Measurements from ENCODE around the gene PPP2R3B.
"Not testable (repeated sequence)": the region's sequence is repeated elsewhere in the genome, so short reads cannot be mapped to it uniquely, and the experiment has no call there.

PPP2R3B gene

GRCh38 chrX:386768-387575, at the start of gene PPP2R3B:
Gene PPP2R3B (minus strand): TSS chrX:386907. CDS start chrX:386691, 216 bp downstream.
- peak; percentile 98 to 99 for DNase-seq (ENCODE audit: low read depth in 2 of 2)

- DNase-seq (ENCODE audit: low read depth in 2 of 2): no peak
Observed at GRCh38 chrX:435536-436122, 48.9 kb upstream of the PPP2R3B start.

- no peak for DNase-seq (ENCODE audit: low read depth in 2 of 2)
Observed at GRCh38 chrX:434946-435345, 48.2 kb upstream of the PPP2R3B start.

- no peak for DNase-seq (ENCODE audit: low read depth in 2 of 2)
Observed at GRCh38 chrX:433771-434170, 47.1 kb upstream of the PPP2R3B start.

- not testable (repeated sequence) for DNase-seq (ENCODE audit: low read depth in 2 of 2)
Observed at GRCh38 chrX:432666-433065, 46.0 kb upstream of the PPP2R3B start.

GRCh38 chrX:431492-432111, 44.9 kb upstream of the PPP2R3B start:
- no peak for DNase-seq (ENCODE audit: low read depth in 2 of 2)

- no peak for DNase-seq (ENCODE audit: low read depth in 2 of 2)
Observed at GRCh38 chrX:431056-431455, 44.3 kb upstream of the PPP2R3B start.

- DNase-seq (ENCODE audit: low read depth in 2 of 2): no peak
Observed at GRCh38 chrX:429266-429825, 42.6 kb upstream of the PPP2R3B start.

- no peak for DNase-seq (ENCODE audit: low read depth in 2 of 2)
Observed at GRCh38 chrX:427812-428725, 41.4 kb upstream of the PPP2R3B start.

GRCh38 chrX:426881-427280, 40.2 kb upstream of the PPP2R3B start:
- DNase-seq (ENCODE audit: low read depth in 2 of 2): no peak

- DNase-seq (ENCODE audit: low read depth in 2 of 2): no peak
Observed at GRCh38 chrX:425056-425455, 38.3 kb upstream of the PPP2R3B start.

- DNase-seq (ENCODE audit: low read depth in 2 of 2): no peak
Observed at GRCh38 chrX:421646-422391, 35.1 kb upstream of the PPP2R3B start.

GRCh38 chrX:420496-421223, 34.0 kb upstream of the PPP2R3B start:
- DNase-seq (ENCODE audit: low read depth in 2 of 2): no peak

GRCh38 chrX:418927-419729, 32.4 kb upstream of the PPP2R3B start:
- DNase-seq (ENCODE audit: low read depth in 2 of 2): no peak

GRCh38 chrX:415498-415897, 28.8 kb upstream of the PPP2R3B start:
- DNase-seq (ENCODE audit: low read depth in 2 of 2): not testable (repeated sequence)

- DNase-seq (ENCODE audit: low read depth in 2 of 2): no peak
Observed at GRCh38 chrX:413322-414201, 26.9 kb upstream of the PPP2R3B start.

- DNase-seq (ENCODE audit: low read depth in 2 of 2): no peak
Observed at GRCh38 chrX:410296-410695, 23.6 kb upstream of the PPP2R3B start.

GRCh38 chrX:405149-405548, 18.4 kb upstream of the PPP2R3B start:
- no peak for DNase-seq (ENCODE audit: low read depth in 2 of 2)
